Measurements from ENCODE around the gene RAB35.

GRCh38 chr12:120062976-120063579, 53.5 kb downstream of the RAB35 start:
- TF ChIP-seq CTCF (IDR thresholded peaks at IDR 0.05) (no peak), REST (IDR thresholded peaks at IDR 0.05; ENCODE audit: insufficient read depth in 1 of 2, low read depth in 2 of 2, low read length in 1 of 2) (no peak), SIN3A (IDR thresholded peaks at IDR 0.05; ENCODE audit: borderline replicate concordance, insufficient read depth, low read depth, low read length) (no peak), POLR2AphosphoS5 (IDR thresholded peaks at IDR 0.05; ENCODE audit: low read depth, low read length) (no peak)

Measured in Panc1 (cell line).